ENCODE measurements around the gene AGBL3. TPM values are rescaled to one million over a fixed set of nuclear protein-coding genes. Genes with fewer than 3 reads are reported as not detected.

The AGBL3 gene
- total and polyA plus RNA-seq, 9 of the 15 experiments (the other 6 are each of a cell fraction or from before 2014, with no cell fraction given), result 0.54 to 2.9 (median 1.7) TPM

GRCh38 chr7:135160098-135160857 is 174.0 kb downstream of the AGBL3 start (continued):
- TF ChIP-seq REST (IDR thresholded peaks at IDR 0.05; ENCODE audit: borderline replicate concordance) (no peak; the same call in 1 of the 2 replicates), REST (CRISPR knock-in tag; IDR thresholded peaks at IDR 0.05; ENCODE audit: low read depth) (no peak), AFF1 (IDR thresholded peaks at IDR 0.05; ENCODE audit: low read depth in 1 of 2, partially characterized antibody in 2 of 2) (peak; percentile 58 to 78), ZNF717 (CRISPR knock-in tag; IDR thresholded peaks at IDR 0.05) (no peak), ELF2 (CRISPR knock-in tag; IDR thresholded peaks at IDR 0.05) (peak; percentile 64; the same call in 1 of the 2 replicates), POLR3A (IDR thresholded peaks at IDR 0.05; ENCODE audit: borderline replicate concordance, extremely low read depth, insufficient read depth, insufficient read length) (no peak), CXXC5 (CRISPR knock-in tag; IDR thresholded peaks at IDR 0.05) (peak; percentile 55), HDAC1 (IDR thresholded peaks at IDR 0.05) (peak in 1 of 2 experiments; percentile 68; a peak in 2 of 4 replicates), ETS2 (tag; IDR thresholded peaks at IDR 0.05; ENCODE audit: borderline replicate concordance, poor library complexity, severe bottlenecking) (no peak), GTF2B (IDR thresholded peaks at IDR 0.05; ENCODE audit: extremely low read depth, insufficient read length) (no peak), POLR2AphosphoS2 (IDR thresholded peaks at IDR 0.05; ENCODE audit: low read length) (no peak), CHD1 (IDR thresholded peaks at IDR 0.05; ENCODE audit: low read length) (no peak)
